OCI-LY7 (cell line): ENCODE measurements around the gene SLC6A12.

Source experiments
- EZH2phosphoT487 ChIP-seq: fragments of 200-600 bp; sonication (generic); IDR thresholded peaks from 2 replicates; pipeline ENCODE4 v1.6.1; 2018; ENCODE audit warnings: low read depth, borderline replicate concordance, mild to moderate bottlenecking, mixed run types, antibody characterized with exemption, low read length, moderate library complexity, mixed read lengths
- TF ChIP-seq, protein P1 (sequence below): fragments of 200-600 bp; sonication (generic); conservative IDR thresholded peaks from 2 replicates; pipeline ENCODE4 v1.5.1; 2014; ENCODE audit warnings: mild to moderate bottlenecking, antibody characterized with exemption, low read length, moderate library complexity, mixed read lengths

DNA sequence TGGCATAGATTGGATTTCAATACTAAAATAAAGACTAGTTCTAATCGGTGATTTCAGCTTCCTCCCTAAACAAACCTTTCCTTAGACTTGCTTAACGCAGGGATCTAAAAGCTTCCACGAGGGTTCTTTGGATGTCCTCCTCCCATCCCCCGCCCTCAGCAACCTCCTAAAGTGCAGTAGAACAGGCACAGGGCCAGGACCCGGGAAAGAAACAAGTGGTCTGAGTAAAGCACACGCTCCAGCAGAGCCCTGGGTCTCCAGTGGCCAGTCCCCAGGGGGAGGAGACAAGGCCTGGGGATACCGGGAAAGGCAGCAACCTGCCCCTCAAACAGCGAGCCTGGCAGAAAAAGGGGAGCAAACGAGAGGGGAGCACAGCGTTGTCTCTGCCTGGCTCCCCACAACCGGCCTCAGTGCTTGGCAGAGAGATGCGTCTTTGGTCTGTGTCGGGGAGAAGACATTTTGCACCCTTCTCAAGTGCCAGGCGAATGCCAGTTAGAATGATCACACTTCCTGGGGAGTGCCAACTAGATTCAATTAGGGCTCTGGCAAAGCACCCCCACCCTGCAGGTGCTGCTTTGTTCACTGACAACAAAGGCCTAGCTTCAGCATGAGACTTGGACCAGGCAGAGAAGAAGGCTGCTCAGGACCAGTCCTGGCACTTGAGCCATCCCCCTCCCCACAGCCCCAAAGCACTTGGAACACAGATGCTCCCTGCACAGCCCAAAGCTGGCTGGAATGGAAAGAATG lies 17.1 kb upstream of the SLC6A12 start:
- TF ChIP-seq, protein P1, sequence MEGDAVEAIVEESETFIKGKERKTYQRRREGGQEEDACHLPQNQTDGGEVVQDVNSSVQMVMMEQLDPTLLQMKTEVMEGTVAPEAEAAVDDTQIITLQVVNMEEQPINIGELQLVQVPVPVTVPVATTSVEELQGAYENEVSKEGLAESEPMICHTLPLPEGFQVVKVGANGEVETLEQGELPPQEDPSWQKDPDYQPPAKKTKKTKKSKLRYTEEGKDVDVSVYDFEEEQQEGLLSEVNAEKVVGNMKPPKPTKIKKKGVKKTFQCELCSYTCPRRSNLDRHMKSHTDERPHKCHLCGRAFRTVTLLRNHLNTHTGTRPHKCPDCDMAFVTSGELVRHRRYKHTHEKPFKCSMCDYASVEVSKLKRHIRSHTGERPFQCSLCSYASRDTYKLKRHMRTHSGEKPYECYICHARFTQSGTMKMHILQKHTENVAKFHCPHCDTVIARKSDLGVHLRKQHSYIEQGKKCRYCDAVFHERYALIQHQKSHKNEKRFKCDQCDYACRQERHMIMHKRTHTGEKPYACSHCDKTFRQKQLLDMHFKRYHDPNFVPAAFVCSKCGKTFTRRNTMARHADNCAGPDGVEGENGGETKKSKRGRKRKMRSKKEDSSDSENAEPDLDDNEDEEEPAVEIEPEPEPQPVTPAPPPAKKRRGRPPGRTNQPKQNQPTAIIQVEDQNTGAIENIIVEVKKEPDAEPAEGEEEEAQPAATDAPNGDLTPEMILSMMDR, result no peak
- TF ChIP-seq EZH2phosphoT487, result no peak
